GM12878 (cell line): ENCODE results near the gene DMPK.

ENCODE experiments used
- BRCA1 ChIP-seq: IDR thresholded peaks from 2 replicates; pipeline ENCODE4 v1.6.1; 2011; ENCODE audit warnings: low read depth, low read length, improper control_type of control experiment
- CREB1 ChIP-seq: IDR thresholded peaks from 2 replicates; pipeline ENCODE4 v1.6.1; 2012; ENCODE audit warnings: low read depth, mild to moderate bottlenecking, inconsistent platforms
- CTCF ChIP-seq, 3 experiments: IDR thresholded peaks in 2 of 3; conservative IDR thresholded peaks in 1 of 3; 2 replicates each; pipeline ENCODE4 v1.5.1; 2011; ENCODE audit warnings: low read depth in 3 of 3, low read length in 3 of 3, mild to moderate bottlenecking in 3 of 3, control low read depth in 2 of 3, moderate library complexity in 2 of 3, inconsistent platforms in 1 of 3, mixed read lengths in 1 of 3; ENCODE audit not compliant: control insufficient read depth in 2 of 3, insufficient read depth in 1 of 3; ENCODE audit errors: extremely low read depth in 1 of 3
- FOXK2 ChIP-seq: fragments of 450-650 bp; IDR thresholded peaks from 2 replicates; pipeline ENCODE4 v1.6.1; 2017; ENCODE audit warnings: mild to moderate bottlenecking, moderate library complexity
- GABPA ChIP-seq: IDR thresholded peaks from 2 replicates; pipeline ENCODE4 v1.6.1; 2014; ENCODE audit warnings: antibody characterized with exemption, low read depth, mild to moderate bottlenecking, inconsistent platforms
- JUNB ChIP-seq: IDR thresholded peaks from 2 replicates; pipeline ENCODE4 v1.6.1; 2016; ENCODE audit warnings: antibody characterized with exemption, mild to moderate bottlenecking
- POLR2A ChIP-seq: IDR thresholded peaks from 2 replicates; pipeline ENCODE4 v1.6.1; 2011; ENCODE audit warnings: low read depth, mild to moderate bottlenecking, low read length
- RAD21 ChIP-seq: IDR thresholded peaks from 2 replicates; pipeline ENCODE4 v1.6.1; 2011; ENCODE audit warnings: mild to moderate bottlenecking, low read depth, low read length, moderate library complexity; ENCODE audit not compliant: insufficient read depth
- SIX5 ChIP-seq: IDR thresholded peaks from 2 replicates; pipeline ENCODE4 v1.6.1; 2011; ENCODE audit warnings: mild to moderate bottlenecking, low read depth, low read length, moderate library complexity; ENCODE audit not compliant: severe bottlenecking
- TF ChIP-seq, protein P1 (sequence below): fragments of 450-650 bp; IDR thresholded peaks from 2 replicates; pipeline ENCODE4 v1.6.1; 2017; ENCODE audit warnings: mild to moderate bottlenecking

GRCh38 chr19:45777395-45777961 lies 4.8 kb downstream of the DMPK start:
- TF ChIP-seq SIX5, result no peak
- no peak for TF ChIP-seq BRCA1
- no peak for TF ChIP-seq CTCF (IDR thresholded peaks at IDR 0.05 in 2 of 3, conservative IDR thresholded peaks at IDR 0.05 in 1 of 3; ENCODE audit: control insufficient read depth in 2 of 3, extremely low read depth in 1 of 3, insufficient read depth in 1 of 3, low read depth in 3 of 3, low read length in 3 of 3)
- no peak for TF ChIP-seq CREB1
- no peak for TF ChIP-seq JUNB
- no peak for TF ChIP-seq FOXK2
- TF ChIP-seq GABPA, result no peak
- TF ChIP-seq, protein P1, sequence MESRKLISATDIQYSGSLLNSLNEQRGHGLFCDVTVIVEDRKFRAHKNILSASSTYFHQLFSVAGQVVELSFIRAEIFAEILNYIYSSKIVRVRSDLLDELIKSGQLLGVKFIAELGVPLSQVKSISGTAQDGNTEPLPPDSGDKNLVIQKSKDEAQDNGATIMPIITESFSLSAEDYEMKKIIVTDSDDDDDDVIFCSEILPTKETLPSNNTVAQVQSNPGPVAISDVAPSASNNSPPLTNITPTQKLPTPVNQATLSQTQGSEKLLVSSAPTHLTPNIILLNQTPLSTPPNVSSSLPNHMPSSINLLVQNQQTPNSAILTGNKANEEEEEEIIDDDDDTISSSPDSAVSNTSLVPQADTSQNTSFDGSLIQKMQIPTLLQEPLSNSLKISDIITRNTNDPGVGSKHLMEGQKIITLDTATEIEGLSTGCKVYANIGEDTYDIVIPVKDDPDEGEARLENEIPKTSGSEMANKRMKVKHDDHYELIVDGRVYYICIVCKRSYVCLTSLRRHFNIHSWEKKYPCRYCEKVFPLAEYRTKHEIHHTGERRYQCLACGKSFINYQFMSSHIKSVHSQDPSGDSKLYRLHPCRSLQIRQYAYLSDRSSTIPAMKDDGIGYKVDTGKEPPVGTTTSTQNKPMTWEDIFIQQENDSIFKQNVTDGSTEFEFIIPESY, result no peak
- TF ChIP-seq RAD21, result no peak
- TF ChIP-seq POLR2A, result no peak; the same call in 1 of the 2 replicates
